KMS-11 (cell line): Measurements from ENCODE around the gene CRIM1.

Experiments used
- H2AFZ ChIP-seq: fragments of 200-600 bp; sonication (generic); 2 replicates; pipeline ENCODE4 v1.6.1; 2016; ENCODE audit warnings: antibody characterized with exemption, mixed run types, low read depth
- H3K27ac ChIP-seq: fragments of 200-600 bp; sonication (generic); 2 replicates; pipeline ENCODE4 v1.6.1; 2016; ENCODE audit warnings: mild to moderate bottlenecking, mixed run types
- H3K27me3 ChIP-seq: fragments of 200-600 bp; sonication (generic); 2 replicates; pipeline ENCODE4 v1.6.1; 2017; ENCODE audit warnings: mild to moderate bottlenecking, low read depth, mixed run types, moderate library complexity; ENCODE audit not compliant: insufficient read depth
- H3K36me3 ChIP-seq: fragments of 200-600 bp; sonication (generic); 2 replicates; pipeline ENCODE4 v1.6.1; 2017; ENCODE audit warnings: mild to moderate bottlenecking, mixed run types; ENCODE audit not compliant: insufficient read depth
- H3K4me1 ChIP-seq: fragments of 200-600 bp; sonication (generic); 2 replicates; pipeline ENCODE4 v1.6.1; 2016; ENCODE audit warnings: mild to moderate bottlenecking, low read depth, mixed run types; ENCODE audit not compliant: poor library complexity, severe bottlenecking
- H3K4me2 ChIP-seq: fragments of 200-600 bp; sonication (generic); 2 replicates; pipeline ENCODE4 v1.7.0; 2016; ENCODE audit warnings: mild to moderate bottlenecking, mixed run types
- H3K4me3 ChIP-seq: fragments of 200-600 bp; sonication (generic); IDR thresholded peaks from 2 replicates; pipeline ENCODE4 v1.6.1; 2017; ENCODE audit warnings: low read depth, low read length, mixed read lengths; ENCODE audit not compliant: insufficient read depth
- H3K79me2 ChIP-seq: fragments of 200-600 bp; sonication (generic); 2 replicates; pipeline ENCODE4 v1.6.1; 2016; ENCODE audit warnings: low read depth, mixed run types; ENCODE audit not compliant: insufficient read depth
- H3K9ac ChIP-seq: fragments of 200-600 bp; sonication (generic); 2 replicates; pipeline ENCODE4 v1.6.1; 2016; ENCODE audit warnings: mild to moderate bottlenecking, mixed run types
- H4K20me1 ChIP-seq: fragments of 200-600 bp; sonication (generic); 2 replicates; pipeline ENCODE4 v1.6.1; 2016; ENCODE audit warnings: mild to moderate bottlenecking, mixed run types; ENCODE audit not compliant: insufficient read depth
- CTCF ChIP-seq: fragments of 200-600 bp; sonication (generic); conservative IDR thresholded peaks from 2 replicates; pipeline ENCODE4 v1.6.1; 2017; ENCODE audit warnings: low read depth, mild to moderate bottlenecking, antibody characterized with exemption, low read length, moderate library complexity, mixed read lengths

CRIM1 gene

GRCh38 chr2:36379710-36380448 lies 24.3 kb downstream of the CRIM1 start:
- Histone ChIP-seq H3K4me1 (no peaks in the 10 kb centered on the region), H3K27me3 (no peaks in the 10 kb centered on the region), H2AFZ (no peak overlapping the region), H3K27ac (no peak overlapping the region), H3K4me2 (no peak overlapping the region), H3K9ac (no peak overlapping the region), H3K4me3 (no peak overlapping the region), H3K36me3 (no peaks in the 10 kb centered on the region), H3K79me2 (peaks cover 20% of the 10 kb centered on the region; the same call in 1 of the 2 replicates), H4K20me1 (no peaks in the 10 kb centered on the region)
- no peak for TF ChIP-seq CTCF

DNA sequence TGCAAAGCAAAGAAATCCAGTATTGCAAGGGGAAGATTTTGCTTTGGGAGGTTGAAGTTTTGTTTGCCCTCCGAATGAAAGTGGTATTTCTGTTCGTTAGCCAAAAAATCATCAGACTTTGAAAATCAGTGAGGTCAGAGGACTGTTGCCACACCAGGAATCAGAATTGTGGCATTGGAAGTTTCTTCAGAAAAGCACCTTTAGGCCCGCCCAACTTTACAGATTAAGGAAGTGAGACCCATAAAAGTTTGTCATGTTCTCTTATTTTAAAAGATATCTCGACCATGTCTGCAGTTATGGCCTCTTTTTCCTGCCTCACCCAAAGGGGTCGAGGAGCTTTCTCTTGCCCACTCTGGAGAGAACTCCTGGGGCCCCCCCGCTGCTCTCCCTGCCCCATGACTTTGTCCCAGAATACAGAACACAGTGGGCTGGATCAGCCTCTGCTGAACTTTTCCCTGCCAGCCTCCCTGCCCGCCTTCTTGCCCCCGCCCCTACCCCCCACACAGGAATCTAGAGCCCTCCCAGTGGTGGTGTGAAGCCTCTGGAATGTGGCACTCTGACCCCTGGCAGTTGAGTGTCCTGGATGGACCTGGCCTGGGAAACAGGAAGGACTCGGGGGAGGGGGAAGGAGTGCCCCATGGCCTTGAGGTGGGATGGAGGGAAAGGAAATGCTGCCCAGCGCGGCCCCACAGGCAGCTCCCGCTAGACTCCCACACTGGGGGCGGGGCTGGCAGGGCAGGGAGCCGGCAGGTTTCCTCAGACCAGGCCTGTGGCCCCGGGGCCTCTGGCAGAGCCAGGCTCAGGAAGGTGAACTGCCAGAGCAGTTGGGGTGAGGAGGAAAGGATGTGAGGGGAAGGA lies 25.3 kb downstream of the CRIM1 start:
- Histone ChIP-seq H3K79me2 (peaks cover 14% of the 10 kb centered on the region; the same call in 1 of the 2 replicates), H3K4me2 (no peak overlapping the region), H3K27me3 (no peaks in the 10 kb centered on the region), H3K9ac (no peak overlapping the region), H4K20me1 (no peaks in the 10 kb centered on the region), H3K27ac (no peak overlapping the region), H3K36me3 (no peaks in the 10 kb centered on the region), H2AFZ (no peak overlapping the region), H3K4me1 (no peaks in the 10 kb centered on the region), H3K4me3 (no peak overlapping the region)
- TF ChIP-seq CTCF: no peak

- H2AFZ ChIP-seq: no peak overlapping the region
- no peak overlapping the region for H3K27ac ChIP-seq
- no peaks in the 10 kb centered on the region for H4K20me1 ChIP-seq
- no peaks in the 10 kb centered on the region for H3K36me3 ChIP-seq
- H3K4me3 ChIP-seq: no peak overlapping the region
- peaks cover 10% of the 10 kb centered on the region; the same call in 1 of the 2 replicates for H3K79me2 ChIP-seq
- H3K4me2 ChIP-seq: no peak overlapping the region
- no peak overlapping the region for H3K9ac ChIP-seq
- no peaks in the 10 kb centered on the region for H3K27me3 ChIP-seq
- no peak for TF ChIP-seq CTCF
- H3K4me1 ChIP-seq: no peaks in the 10 kb centered on the region
These were observed 26.4 kb downstream of the CRIM1 start for GRCh38 chr2:36381993-36382392.

DNA sequence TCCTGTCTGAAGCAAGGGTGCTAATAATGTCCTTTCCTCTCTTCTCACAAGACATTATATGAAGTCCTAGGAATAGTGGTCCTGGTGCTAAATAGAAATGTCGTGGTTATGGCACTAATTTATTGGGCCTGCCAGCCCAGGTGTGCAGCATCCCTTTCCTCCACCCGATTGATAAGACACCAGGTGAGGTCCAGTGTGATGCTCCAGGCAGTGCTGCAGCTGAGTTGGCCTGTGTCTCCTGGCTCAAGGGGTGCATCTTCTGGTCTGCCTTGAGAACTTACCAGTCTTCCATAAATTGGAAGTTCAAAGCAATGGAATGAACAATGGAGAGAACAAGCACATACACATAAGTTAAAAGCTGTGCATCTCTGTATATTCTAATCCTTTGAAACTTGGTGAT lies 26.9 kb downstream of the CRIM1 start:
- Histone ChIP-seq H2AFZ (no peak overlapping the region), H3K4me3 (no peak overlapping the region), H3K9ac (no peak overlapping the region), H4K20me1 (no peaks in the 10 kb centered on the region), H3K27ac (no peak overlapping the region), H3K4me1 (no peaks in the 10 kb centered on the region), H3K36me3 (no peaks in the 10 kb centered on the region), H3K27me3 (no peaks in the 10 kb centered on the region), H3K4me2 (no peak overlapping the region), H3K79me2 (peaks cover 6% of the 10 kb centered on the region; the same call in 1 of the 2 replicates)
- no peak for TF ChIP-seq CTCF
